ENCODE measurements around the gene ZNF581.

DNA sequence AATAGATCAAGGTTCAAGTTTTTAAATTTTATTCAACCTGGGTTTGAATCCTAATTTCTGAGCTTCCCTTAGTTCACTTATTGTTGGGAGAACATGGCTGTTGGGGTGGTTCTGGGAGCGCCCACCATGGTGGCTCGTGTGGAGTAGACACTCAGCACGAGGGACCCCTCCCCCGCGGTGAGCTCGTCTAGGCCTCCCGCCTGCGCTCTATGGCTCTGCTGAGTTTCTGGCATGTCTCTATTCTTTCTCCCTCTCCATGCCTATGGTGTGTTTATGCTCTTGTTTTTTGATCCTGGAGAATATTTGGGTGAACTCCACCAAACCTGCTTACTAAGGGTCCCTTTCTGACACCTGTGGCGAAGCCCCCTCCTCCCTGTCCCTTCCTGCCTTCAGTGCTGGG lies 30.0 kb downstream of the ZNF581 start:
- TF ChIP-seq CTCF (IDR thresholded peaks at IDR 0.05; ENCODE audit: low read length) (no peak), EZH2 (IDR thresholded peaks at IDR 0.05; ENCODE audit: borderline replicate concordance, low read length) (no peak)
